GM21528 (cell line): ENCODE data around the gene ZRANB3.
"Not testable (repeated sequence)": the region's sequence is repeated elsewhere in the genome, so short reads cannot be mapped to it uniquely, and the experiment has no call there.

Experiments used
- ATAC-seq: cut with Tn5 transposase; IDR thresholded peaks from one replicate; pipeline ENCODE4 v1.9.1; 2021; ENCODE audit warnings: mild to moderate bottlenecking, moderate library complexity; ENCODE audit not compliant: unreplicated experiment, low FRiP score

ZRANB3 gene

GRCh38 chr2:135150725-135151124 lies 380.3 kb downstream of the ZRANB3 start:
- ATAC-seq, result no peak

- no peak for ATAC-seq
Observed at GRCh38 chr2:135149251-135149650, 381.8 kb downstream of the ZRANB3 start.

GRCh38 chr2:135144343-135144742 lies 386.7 kb downstream of the ZRANB3 start:
- no peak for ATAC-seq

GRCh38 chr2:135142323-135142722 lies 388.7 kb downstream of the ZRANB3 start:
- ATAC-seq, result no peak

- no peak for ATAC-seq
Observed at GRCh38 chr2:135140606-135141005, 390.4 kb downstream of the ZRANB3 start.

GRCh38 chr2:135132314-135132713 lies 398.7 kb downstream of the ZRANB3 start:
- no peak for ATAC-seq

GRCh38 chr2:135130751-135131150 lies 400.3 kb downstream of the ZRANB3 start:
- no peak for ATAC-seq

- no peak for ATAC-seq
Observed at GRCh38 chr2:135125940-135126339, 405.1 kb downstream of the ZRANB3 start.

GRCh38 chr2:135124924-135125886 lies 405.8 kb downstream of the ZRANB3 start:
- ATAC-seq, result no peak

GRCh38 chr2:135121658-135122039 lies 409.4 kb downstream of the ZRANB3 start:
- ATAC-seq, result not testable (repeated sequence)

- ATAC-seq, result no peak
Observed at GRCh38 chr2:135121016-135121657, 409.9 kb downstream of the ZRANB3 start.

GRCh38 chr2:135119582-135119981 lies 411.4 kb downstream of the ZRANB3 start:
- ATAC-seq, result no peak

- no peak for ATAC-seq
Observed at GRCh38 chr2:135113322-135113721, 417.7 kb downstream of the ZRANB3 start.

- ATAC-seq, result not testable (repeated sequence)
Observed at GRCh38 chr2:135105513-135106316, 425.3 kb downstream of the ZRANB3 start.

- ATAC-seq, result no peak
Observed at GRCh38 chr2:135103843-135104242, 427.2 kb downstream of the ZRANB3 start.

- no peak for ATAC-seq
Observed at GRCh38 chr2:135099802-135100483, 431.1 kb downstream of the ZRANB3 start.

GRCh38 chr2:135097532-135098231 lies 433.3 kb downstream of the ZRANB3 start:
- ATAC-seq, result no peak

- ATAC-seq, result no peak
Observed at GRCh38 chr2:135096665-135097446, 434.2 kb downstream of the ZRANB3 start.

GRCh38 chr2:135095591-135095990 lies 435.4 kb downstream of the ZRANB3 start:
- no peak for ATAC-seq
